Smooth muscle cell (in vitro differentiated cells): ENCODE results near the gene UQCRHL. TPM values are rescaled to one million over a fixed set of nuclear protein-coding genes. Genes with fewer than 3 reads are reported as not detected.
"Not testable (repeated sequence)": the region's sequence is repeated elsewhere in the genome, so short reads cannot be mapped to it uniquely, and the experiment has no call there.

Experiments used
- DNase-seq: peaks from one replicate; lab custom pipeline; 2025; ENCODE audit not compliant: unreplicated experiment; lab: John Stamatoyannopoulos, UW
- H2AFZ ChIP-seq: fragments of 200-600 bp; sonication (generic); 2 replicates; pipeline ENCODE4 v1.6.0; 2016; ENCODE audit warnings: antibody characterized with exemption, low read depth, mild to moderate bottlenecking
- H3F3A ChIP-seq: fragments of 200-600 bp; sonication (generic); 2 replicates; pipeline ENCODE4 v1.6.0; 2017; ENCODE audit warnings: antibody characterized with exemption, low read depth
- H3K27ac ChIP-seq: fragments of 200-600 bp; sonication (generic); 2 replicates; pipeline ENCODE4 v1.5.1; 2016; ENCODE audit warnings: low read depth, mild to moderate bottlenecking
- H3K27me3 ChIP-seq: fragments of 200-600 bp; sonication (generic); 2 replicates; pipeline ENCODE4 v1.6.1; 2016; ENCODE audit warnings: low read depth, mild to moderate bottlenecking
- H3K36me3 ChIP-seq: fragments of 200-600 bp; sonication (generic); 2 replicates; pipeline ENCODE4 v1.5.1; 2016; ENCODE audit warnings: low read depth
- H3K4me1 ChIP-seq: fragments of 200-600 bp; sonication (generic); 2 replicates; pipeline ENCODE4 v1.5.1; 2016; ENCODE audit warnings: low read depth
- H3K4me2 ChIP-seq: fragments of 200-600 bp; sonication (generic); 2 replicates; pipeline ENCODE4 v1.6.0; 2016; ENCODE audit warnings: mild to moderate bottlenecking
- H3K4me3 ChIP-seq: fragments of 200-600 bp; sonication (generic); 2 replicates; pipeline ENCODE4 v1.5.1; 2016; ENCODE audit warnings: mild to moderate bottlenecking
- H3K79me2 ChIP-seq: fragments of 200-600 bp; sonication (generic); 2 replicates; pipeline ENCODE4 v1.6.0; 2016; ENCODE audit warnings: low read depth, mild to moderate bottlenecking
- H3K9ac ChIP-seq: fragments of 200-600 bp; sonication (generic); 2 replicates; pipeline ENCODE4 v1.6.0; 2016; ENCODE audit warnings: low read depth
- H3K9me3 ChIP-seq: fragments of 200-600 bp; sonication (generic); replicated peaks from 2 replicates; pipeline ENCODE4 v1.5.1; 2016; ENCODE audit warnings: low read depth
- H4K20me1 ChIP-seq: fragments of 200-600 bp; sonication (generic); 2 replicates; pipeline ENCODE4 v1.6.0; 2016; ENCODE audit warnings: low read depth
- WGBS: methylation state at CpG from one replicate; pipeline ENCODE4 v1.1.7; 2016; ENCODE audit warnings: low lambda C conversion rate; 5-methylcytosine and 5-hydroxymethylcytosine counted together
- polyA plus RNA-seq: library from polyadenylated mRNA; unstranded; fragments of >200 nt; fragmentation: Nextera tagmentation; extraction: Ambion mirVana; gene quantifications from 2 replicates; pipeline ENCODE4 v1.2.1, GENCODE V29; 2016
- total RNA-seq: library from RNA; depleted of rRNA; stranded (reverse); fragments of >200 nt; gene quantifications from 2 replicates; pipeline ENCODE4 v1.2.3, GENCODE V29; 2014
- TF ChIP-seq, protein P1 (sequence below): fragments of 200-600 bp; sonication (generic); IDR thresholded peaks from 2 replicates; pipeline ENCODE4 v1.5.1; 2017; ENCODE audit warnings: borderline replicate concordance, mild to moderate bottlenecking, antibody characterized with exemption; ENCODE audit not compliant: insufficient read depth, poor library complexity, severe bottlenecking

The UQCRHL gene
- total and polyA plus RNA-seq, 2 experiments from 2014 or later = 1.1 to 4.4 TPM

- TF ChIP-seq, protein P1, sequence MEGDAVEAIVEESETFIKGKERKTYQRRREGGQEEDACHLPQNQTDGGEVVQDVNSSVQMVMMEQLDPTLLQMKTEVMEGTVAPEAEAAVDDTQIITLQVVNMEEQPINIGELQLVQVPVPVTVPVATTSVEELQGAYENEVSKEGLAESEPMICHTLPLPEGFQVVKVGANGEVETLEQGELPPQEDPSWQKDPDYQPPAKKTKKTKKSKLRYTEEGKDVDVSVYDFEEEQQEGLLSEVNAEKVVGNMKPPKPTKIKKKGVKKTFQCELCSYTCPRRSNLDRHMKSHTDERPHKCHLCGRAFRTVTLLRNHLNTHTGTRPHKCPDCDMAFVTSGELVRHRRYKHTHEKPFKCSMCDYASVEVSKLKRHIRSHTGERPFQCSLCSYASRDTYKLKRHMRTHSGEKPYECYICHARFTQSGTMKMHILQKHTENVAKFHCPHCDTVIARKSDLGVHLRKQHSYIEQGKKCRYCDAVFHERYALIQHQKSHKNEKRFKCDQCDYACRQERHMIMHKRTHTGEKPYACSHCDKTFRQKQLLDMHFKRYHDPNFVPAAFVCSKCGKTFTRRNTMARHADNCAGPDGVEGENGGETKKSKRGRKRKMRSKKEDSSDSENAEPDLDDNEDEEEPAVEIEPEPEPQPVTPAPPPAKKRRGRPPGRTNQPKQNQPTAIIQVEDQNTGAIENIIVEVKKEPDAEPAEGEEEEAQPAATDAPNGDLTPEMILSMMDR = no peak
- 60% methylated on average over 24 of the region's 24 CpGs for WGBS
- Histone ChIP-seq H3K4me1 (peaks cover 5% of the 10 kb centered on the region), H3K4me2 (peak overlapping the region; percentile 98), H3K27ac (peak overlapping the region; percentile 98), H3K9ac (no peak overlapping the region), H3K9me3 (no peaks in the 10 kb centered on the region), H3K4me3 (peak overlapping the region; percentile 79), H3K79me2 (peaks cover 6% of the 10 kb centered on the region), H3F3A (peaks cover 11% of the 10 kb centered on the region), H3K36me3 (no peaks in the 10 kb centered on the region), H3K27me3 (no peaks in the 10 kb centered on the region), H2AFZ (no peak overlapping the region), H4K20me1 (no peaks in the 10 kb centered on the region)
- DNase-seq = no peak
These were observed 25.7 kb upstream of the UQCRHL start for GRCh38 chr1:15833069-15833679.

- Histone ChIP-seq H3K36me3 (no peaks in the 10 kb centered on the region), H3F3A (peaks cover 11% of the 10 kb centered on the region), H2AFZ (no peak overlapping the region), H3K9me3 (no peaks in the 10 kb centered on the region), H3K27me3 (no peaks in the 10 kb centered on the region), H3K4me3 (no peak overlapping the region), H3K4me2 (no peak overlapping the region), H4K20me1 (no peaks in the 10 kb centered on the region), H3K27ac (peak overlapping the region; percentile 19), H3K9ac (no peak overlapping the region), H3K79me2 (peaks cover 6% of the 10 kb centered on the region), H3K4me1 (peaks cover 5% of the 10 kb centered on the region)
- DNase-seq = no peak
- TF ChIP-seq, protein P1 = no peak
- 55% methylated on average over 1 of the region's 1 CpG for WGBS
These were observed 22.8 kb upstream of the UQCRHL start for GRCh38 chr1:15830258-15830657.

DNA sequence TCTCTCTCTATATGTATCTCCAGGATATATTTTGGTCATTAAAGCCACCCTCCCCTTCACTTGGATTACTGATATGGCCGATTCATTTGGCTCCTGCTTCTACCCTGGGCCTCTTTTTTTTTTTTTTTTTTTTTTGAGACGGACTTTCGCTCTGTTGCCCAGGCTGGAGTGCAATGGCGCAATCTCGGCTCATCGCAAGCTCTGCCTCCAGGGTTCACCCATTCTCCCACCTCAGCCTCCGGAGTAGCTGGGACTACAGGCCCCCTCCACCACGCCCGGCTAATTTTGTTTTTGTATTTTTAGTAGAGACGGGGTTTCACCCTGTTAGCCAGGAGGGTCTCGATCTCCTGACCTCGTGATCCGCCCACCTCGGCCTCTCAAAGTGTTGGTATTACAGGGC is 21.5 kb upstream of the UQCRHL start:
- H3K36me3 ChIP-seq, DNase-seq, H3K9me3 ChIP-seq, H3K9ac ChIP-seq, H3K4me1 ChIP-seq, H3K4me3 ChIP-seq, H3K27ac ChIP-seq, H2AFZ ChIP-seq, H3K27me3 ChIP-seq, H3F3A ChIP-seq, H4K20me1 ChIP-seq, H3K4me2 ChIP-seq, H3K79me2 ChIP-seq: not testable (repeated sequence)
- 93% methylated on average over 14 of the region's 14 CpGs for WGBS

DNA sequence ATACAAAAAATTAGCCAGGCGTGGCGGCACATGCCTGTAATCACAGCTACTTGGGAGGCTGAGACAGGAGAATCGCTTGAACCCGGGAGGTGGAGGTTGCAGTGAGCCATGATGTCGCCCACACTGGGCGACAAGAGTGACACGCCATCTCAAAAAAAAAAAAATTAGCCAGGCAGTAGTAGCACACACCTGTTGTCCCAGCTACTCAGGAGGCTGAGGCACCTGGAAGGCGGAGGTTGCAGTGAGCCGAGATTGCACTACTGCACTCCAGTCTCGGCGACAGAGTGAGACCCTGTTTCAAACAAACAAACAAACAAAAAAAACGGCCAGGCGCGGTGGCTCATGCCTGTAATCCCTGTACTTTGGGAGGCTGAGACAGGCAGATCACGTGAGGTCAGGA is 20.1 kb upstream of the UQCRHL start:
- H3K4me3 ChIP-seq, H2AFZ ChIP-seq, H3K4me1 ChIP-seq, H3K27ac ChIP-seq, H3K27me3 ChIP-seq, H3K4me2 ChIP-seq, H3K9me3 ChIP-seq, H3K9ac ChIP-seq, H4K20me1 ChIP-seq, H3F3A ChIP-seq, H3K36me3 ChIP-seq, H3K79me2 ChIP-seq, DNase-seq: not testable (repeated sequence)
- WGBS = 98% methylated on average over 15 of the region's 15 CpGs
